Measurements from ENCODE around the gene SP7. TPM values are rescaled to one million over a fixed set of nuclear protein-coding genes. Genes with fewer than 3 reads are reported as not detected.

Gene SP7
- total RNA-seq, 4 donors from 2014 or later: not detected

DNA sequence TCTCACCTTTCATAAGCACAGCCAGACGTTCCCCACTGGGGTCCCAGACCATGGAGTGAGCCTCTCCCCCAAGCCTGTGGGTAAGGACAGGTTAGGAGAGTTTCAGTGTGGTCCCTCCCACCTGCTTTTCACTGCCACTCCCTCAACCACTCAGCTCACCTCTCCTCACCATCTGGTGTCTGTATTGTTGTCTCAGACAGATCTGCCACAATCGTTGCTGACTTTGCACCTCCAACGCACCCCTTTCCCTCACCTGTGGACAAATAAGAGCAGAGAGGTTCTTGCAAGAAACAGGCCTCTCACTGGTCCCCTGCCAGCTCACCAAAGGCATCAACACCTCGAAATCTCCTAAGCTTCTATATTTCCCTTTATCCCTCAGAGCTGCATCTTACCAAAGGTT, 27.9 kb downstream of the SP7 start:
- H3K36me3 ChIP-seq: peaks cover 23 to 92% (median 37%) of the 10 kb centered on the region in 3 donors
- no peak overlapping the region for H3K27ac ChIP-seq
- no peak for DNase-seq
- H3K4me3 ChIP-seq: no peak overlapping the region
- TF ChIP-seq, protein P1, sequence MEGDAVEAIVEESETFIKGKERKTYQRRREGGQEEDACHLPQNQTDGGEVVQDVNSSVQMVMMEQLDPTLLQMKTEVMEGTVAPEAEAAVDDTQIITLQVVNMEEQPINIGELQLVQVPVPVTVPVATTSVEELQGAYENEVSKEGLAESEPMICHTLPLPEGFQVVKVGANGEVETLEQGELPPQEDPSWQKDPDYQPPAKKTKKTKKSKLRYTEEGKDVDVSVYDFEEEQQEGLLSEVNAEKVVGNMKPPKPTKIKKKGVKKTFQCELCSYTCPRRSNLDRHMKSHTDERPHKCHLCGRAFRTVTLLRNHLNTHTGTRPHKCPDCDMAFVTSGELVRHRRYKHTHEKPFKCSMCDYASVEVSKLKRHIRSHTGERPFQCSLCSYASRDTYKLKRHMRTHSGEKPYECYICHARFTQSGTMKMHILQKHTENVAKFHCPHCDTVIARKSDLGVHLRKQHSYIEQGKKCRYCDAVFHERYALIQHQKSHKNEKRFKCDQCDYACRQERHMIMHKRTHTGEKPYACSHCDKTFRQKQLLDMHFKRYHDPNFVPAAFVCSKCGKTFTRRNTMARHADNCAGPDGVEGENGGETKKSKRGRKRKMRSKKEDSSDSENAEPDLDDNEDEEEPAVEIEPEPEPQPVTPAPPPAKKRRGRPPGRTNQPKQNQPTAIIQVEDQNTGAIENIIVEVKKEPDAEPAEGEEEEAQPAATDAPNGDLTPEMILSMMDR (IDR thresholded peaks at IDR 0.05): no peak
- no peak for TF ChIP-seq POLR2A (IDR thresholded peaks at IDR 0.05)
- intact Hi-C loops (cut with DNase I): no loop called here
- WGBS, 2 donors: 53 to 59% methylated on average over 4 of the region's 4 CpGs
- no peaks in the 10 kb centered on the region for H3K4me1 ChIP-seq
- H3K27me3 ChIP-seq: no peaks in the 10 kb centered on the region
- H3K9me3 ChIP-seq: no peaks in the 10 kb centered on the region

DNA sequence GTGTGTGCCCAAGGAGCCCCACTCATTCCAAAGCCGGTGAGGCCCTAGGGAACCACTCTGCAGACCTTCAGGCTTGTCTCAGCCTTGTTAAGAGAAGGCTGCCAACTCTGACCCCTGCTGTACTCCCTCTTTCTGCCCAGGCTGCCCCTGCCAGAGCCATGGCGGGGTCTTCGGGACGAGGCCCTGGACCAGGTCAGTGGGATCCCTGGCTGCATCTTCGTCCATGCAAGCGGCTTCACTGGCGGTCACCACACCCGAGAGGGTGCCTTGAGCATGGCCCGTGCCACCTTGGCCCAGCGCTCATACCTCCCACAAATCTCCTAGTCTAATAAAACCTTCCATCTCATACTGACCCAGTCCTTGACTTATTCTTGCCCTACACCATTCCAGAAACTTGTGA, 29.3 kb downstream of the SP7 start:
- Histone ChIP-seq H3K36me3 (peaks cover 23 to 97% (median 47%) of the 10 kb centered on the region in 3 donors), H3K27ac (no peak overlapping the region), H3K4me1 (peaks cover 0 to 14% (median 4%) of the 10 kb centered on the region in 3 donors), H3K27me3 (no peaks in the 10 kb centered on the region), H3K4me3 (no peak overlapping the region), H3K9me3 (no peaks in the 10 kb centered on the region)
- no peak for DNase-seq
- intact Hi-C loops (cut with DNase I): no loop called here
- WGBS, 2 donors: 89 to 92% methylated on average over 7 to 10 of the region's 10 CpGs
- TF ChIP-seq POLR2A (IDR thresholded peaks at IDR 0.05): no peak
- TF ChIP-seq, protein P1 (IDR thresholded peaks at IDR 0.05): no peak

DNA sequence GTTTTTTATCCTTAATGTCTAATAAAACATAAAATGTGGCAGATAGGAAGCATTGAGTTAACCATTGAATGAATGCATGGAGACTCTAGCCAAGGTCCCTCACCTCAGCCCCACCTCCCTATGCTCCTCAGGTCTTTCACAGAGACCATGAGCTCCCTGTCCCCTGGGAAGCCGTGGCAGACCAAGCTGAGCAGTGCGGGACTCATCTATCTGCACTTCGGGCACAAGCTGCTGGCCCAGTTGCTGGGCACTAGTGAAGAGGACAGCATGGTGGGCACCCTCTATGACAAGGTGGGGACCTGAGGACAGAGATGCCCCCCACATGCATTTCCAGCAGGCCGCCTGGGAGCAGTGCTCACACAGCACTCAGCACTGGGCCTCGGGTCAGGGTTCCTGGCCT, 33.3 kb downstream of the SP7 start:
- Histone ChIP-seq H3K27ac (no peak overlapping the region), H3K27me3 (no peaks in the 10 kb centered on the region), H3K36me3 (peaks cover 13 to 80% (median 32%) of the 10 kb centered on the region in 3 donors), H3K9me3 (no peaks in the 10 kb centered on the region), H3K4me1 (peaks cover 16 to 51% (median 24%) of the 10 kb centered on the region in 3 donors), H3K4me3 (no peak overlapping the region)
- DNase-seq: no peak
- 86 to 92% methylated on average over 2 of the region's 5 CpGs for WGBS, 2 donors
- TF ChIP-seq, protein P1 (IDR thresholded peaks at IDR 0.05): no peak
- TF ChIP-seq POLR2A (IDR thresholded peaks at IDR 0.05): no peak
- intact Hi-C loops (cut with DNase I): no loop called here

DNA sequence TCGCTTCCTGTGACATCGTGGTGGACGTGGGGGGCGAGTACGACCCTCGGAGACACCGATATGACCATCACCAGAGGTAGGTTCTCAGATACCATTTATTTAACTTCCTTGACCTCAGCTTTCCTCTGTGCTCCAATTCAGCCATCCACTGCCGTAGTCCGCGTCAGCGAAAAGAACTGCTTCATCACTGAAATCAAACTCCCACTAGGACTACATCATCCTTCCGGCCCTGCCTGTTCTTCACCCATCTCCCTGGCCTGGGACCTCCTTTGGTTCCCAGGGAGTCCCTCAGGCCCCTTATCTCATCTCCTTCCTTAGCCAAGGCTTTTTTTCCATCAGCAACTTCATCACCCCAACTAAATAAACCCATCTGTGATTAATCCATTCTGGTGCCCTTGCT, 36.0 kb downstream of the SP7 start:
- no peaks in the 10 kb centered on the region for H3K9me3 ChIP-seq
- peaks cover 26 to 74% (median 41%) of the 10 kb centered on the region in 3 donors for H3K4me1 ChIP-seq
- no peaks in the 10 kb centered on the region for H3K27me3 ChIP-seq
- 1 to 3% methylated on average over 12 of the region's 12 CpGs for WGBS, 2 donors
- peaks cover 0 to 62% (median 10%) of the 10 kb centered on the region in 3 donors for H3K36me3 ChIP-seq
- peak overlapping the region; percentile 72 to 87 (median 84) for H3K27ac ChIP-seq
- no peak for TF ChIP-seq POLR2A (IDR thresholded peaks at IDR 0.05)
- TF ChIP-seq, protein P1 (IDR thresholded peaks at IDR 0.05): no peak
- H3K4me3 ChIP-seq: peak overlapping the region; percentile 78 to 93 (median 90)
- intact Hi-C loops (cut with DNase I): no loop called here
- no peak for DNase-seq

DNA sequence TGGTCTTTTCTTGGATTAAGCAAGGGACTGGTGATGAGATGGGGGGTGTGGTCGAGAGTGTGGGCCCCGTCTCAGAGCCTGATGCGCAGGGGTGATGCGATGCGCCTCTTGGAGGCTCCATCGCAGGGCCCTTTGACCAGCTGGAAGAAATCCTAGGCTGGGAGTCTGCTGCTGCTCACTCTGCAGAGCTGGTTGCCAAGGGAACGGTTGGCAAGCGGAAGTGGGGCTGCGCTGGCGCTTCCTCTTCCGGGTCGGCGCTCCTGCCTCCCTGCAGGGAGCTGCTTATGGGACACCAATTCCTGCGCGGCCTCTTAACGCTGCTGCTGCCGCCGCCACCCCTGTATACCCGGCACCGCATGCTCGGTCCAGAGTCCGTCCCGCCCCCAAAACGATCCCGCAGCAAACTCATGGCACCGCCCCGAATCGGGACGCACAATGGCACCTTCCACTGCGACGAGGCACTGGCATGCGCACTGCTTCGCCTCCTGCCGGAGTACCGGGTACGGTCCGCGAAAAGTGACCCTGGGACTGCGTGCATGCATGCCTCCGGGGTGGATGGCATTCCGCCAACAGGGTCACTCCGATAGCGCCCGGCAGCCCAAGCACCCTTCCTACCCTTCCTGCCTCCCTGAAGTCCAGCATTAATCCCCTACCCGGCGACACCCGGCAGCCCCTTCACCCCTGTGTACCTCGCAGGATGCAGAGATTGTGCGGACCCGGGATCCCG, 36.5 kb downstream of the SP7 start, which contains the start of gene MYG1:
Gene MYG1, plus strand, starts transcription at position 242 of the 727 bp plus-strand sequence. Its CDS starts 43 bp downstream, at position 285.
- peak within 1 kb of the TSS; percentile 78 to 93 (median 90) for H3K4me3 ChIP-seq
- peaks cover 0 to 60% (median 10%) of the 10 kb centered on the region in 3 donors for H3K36me3 ChIP-seq
- intact Hi-C loops (cut with DNase I): no loop called here
- H3K27ac ChIP-seq: peak within 1 kb of the TSS; percentile 72 to 87 (median 84)
- no peaks in the 10 kb centered on the region for H3K9me3 ChIP-seq
- no peaks in the 10 kb centered on the region for H3K27me3 ChIP-seq
- TF ChIP-seq, protein P1 (IDR thresholded peaks at IDR 0.05): peak in 4 of 6 experiments; percentile 15 to 43 (median 30)
- peak in 2 of 4 donors; percentile 39 to 51 for TF ChIP-seq POLR2A (IDR thresholded peaks at IDR 0.05)
- 0 to 2% methylated on average over 6 to 10 of the region's 51 CpGs for WGBS, 2 donors
- H3K4me1 ChIP-seq: peaks cover 26 to 80% (median 46%) of the 10 kb centered on the region in 3 donors
- peak; percentile 43 for DNase-seq

Data from esophagus squamous epithelium (tissue), 5 donors.